HepG2 (cell line): ENCODE measurements around the gene DCDC2. TPM values are rescaled to one million over a fixed set of nuclear protein-coding genes. Genes with fewer than 3 reads are reported as not detected.

Source experiments
- CBFB ChIP-seq: sonication (generic); formaldehyde crosslinking; IDR thresholded peaks from 2 replicates; pipeline ENCODE4 v1.4.0; 2020; ENCODE audit warnings: missing genetic modification reagents
- CBX5 ChIP-seq: sonication (generic); formaldehyde crosslinking; IDR thresholded peaks from 2 replicates; pipeline ENCODE4 v1.4.0; 2020; ENCODE audit warnings: missing genetic modification reagents, borderline replicate concordance
- CENPT ChIP-seq: sonication (generic); formaldehyde crosslinking; IDR thresholded peaks from 2 replicates; pipeline ENCODE4 v1.8.0; 2022; ENCODE audit warnings: low read depth, mild to moderate bottlenecking, moderate library complexity, missing genetic modification reagents
- FLYWCH1 ChIP-seq: sonication (generic); formaldehyde crosslinking; IDR thresholded peaks from 2 replicates; pipeline ENCODE4 v1.8.1; 2023; ENCODE audit warnings: mild to moderate bottlenecking, missing genetic modification reagents
- GABPA ChIP-seq, 2 experiments: IDR thresholded peaks; 2 replicates each; pipeline ENCODE4 v1.6.1; 2011 to 2016; ENCODE audit warnings: low read depth in 2 of 2, low read length in 1 of 2, missing biosample characterization in 1 of 2, missing genetic modification characterization in 1 of 2
- HOXD1 ChIP-seq: sonication (generic); formaldehyde crosslinking; IDR thresholded peaks from 2 replicates; pipeline ENCODE4 v1.5.0; 2020; ENCODE audit warnings: missing genetic modification reagents
- NPAS2 ChIP-seq: sonication (generic); formaldehyde crosslinking; IDR thresholded peaks from 2 replicates; pipeline ENCODE4 v1.8.0; 2022; ENCODE audit warnings: mild to moderate bottlenecking, missing genetic modification reagents, borderline replicate concordance
- ZBTB40 ChIP-seq, 2 experiments: fragments of 450-650 bp in 1 of 2; sonication (generic) in 1 of 2; formaldehyde crosslinking in 1 of 2; IDR thresholded peaks; 2 replicates each; pipeline versions ENCODE4 v1.6.1 to v1.8.0; 2016 to 2022; ENCODE audit warnings: antibody characterized with exemption in 1 of 2, mild to moderate bottlenecking in 1 of 2, missing genetic modification reagents in 1 of 2
- ZFP36 ChIP-seq: fragments of 150-350 bp; IDR thresholded peaks from 2 replicates; pipeline ENCODE4 v1.6.1; 2018; ENCODE audit warnings: borderline replicate concordance, low read length, low read depth; ENCODE audit not compliant: partially characterized antibody
- ZMYM4 ChIP-seq: sonication (generic); formaldehyde crosslinking; IDR thresholded peaks from 2 replicates; pipeline ENCODE4 v1.8.1; 2023; ENCODE audit warnings: mild to moderate bottlenecking, missing genetic modification reagents
- ZNF12 ChIP-seq: sonication (generic); formaldehyde crosslinking; IDR thresholded peaks from 2 replicates; pipeline ENCODE4 v1.5.0; 2020; ENCODE audit warnings: missing genetic modification reagents
- ZNF263 ChIP-seq: sonication (generic); formaldehyde crosslinking; IDR thresholded peaks from 2 replicates; pipeline ENCODE4 v1.4.0; 2020; ENCODE audit warnings: missing genetic modification reagents
- ZNF564 ChIP-seq: sonication (generic); formaldehyde crosslinking; IDR thresholded peaks from 2 replicates; pipeline ENCODE4 v1.8.1; 2023; ENCODE audit warnings: mild to moderate bottlenecking, missing genetic modification reagents
- ZSCAN9 ChIP-seq: IDR thresholded peaks from 2 replicates; pipeline ENCODE4 v1.6.1; 2016; ENCODE audit warnings: borderline replicate concordance
- polyA plus RNA-seq, 8 experiments: library from polyadenylated mRNA; depleted of rRNA in 3 of 8; stranded (reverse) in 7 of 8; unstranded in 1 of 8; fragments of >200 nt; fragmentation: Illumina TruSeq in 4 of 8; extraction: Trizol in 4 of 8; gene quantifications; 2 replicates each; pipeline versions ENCODE4 v1.2.1 to v1.2.3, GENCODE V29; 2011 to 2016; ENCODE audit warnings: low read depth in 4 of 8, missing spikeins in 1 of 8, mixed read lengths in 1 of 8; ENCODE audit not compliant: insufficient read depth in 1 of 8
- total RNA-seq, 5 experiments: library from RNA; depleted of rRNA; stranded (reverse); fragments of >200 nt; fragmentation: Illumina TruSeq; extraction: Trizol; gene quantifications; 2 replicates each; pipeline ENCODE4 v1.2.3, GENCODE V29; 2016; ENCODE audit warnings: low read depth in 1 of 5
- TF ChIP-seq, protein P1 (sequence below): IDR thresholded peaks from 2 replicates; pipeline ENCODE4 v1.6.1; 2012; ENCODE audit warnings: low read depth, low read length, improper control_type of control experiment
- TF ChIP-seq, protein P2 (sequence below): fragments of 450-650 bp; IDR thresholded peaks from 2 replicates; pipeline ENCODE4 v1.6.1; 2016

The DCDC2 gene
- total and polyA plus RNA-seq, 2 of the 13 experiments (the other 11 are each of a cell fraction or from before 2014, with no cell fraction given), result 9.0 to 36.2 TPM

DNA sequence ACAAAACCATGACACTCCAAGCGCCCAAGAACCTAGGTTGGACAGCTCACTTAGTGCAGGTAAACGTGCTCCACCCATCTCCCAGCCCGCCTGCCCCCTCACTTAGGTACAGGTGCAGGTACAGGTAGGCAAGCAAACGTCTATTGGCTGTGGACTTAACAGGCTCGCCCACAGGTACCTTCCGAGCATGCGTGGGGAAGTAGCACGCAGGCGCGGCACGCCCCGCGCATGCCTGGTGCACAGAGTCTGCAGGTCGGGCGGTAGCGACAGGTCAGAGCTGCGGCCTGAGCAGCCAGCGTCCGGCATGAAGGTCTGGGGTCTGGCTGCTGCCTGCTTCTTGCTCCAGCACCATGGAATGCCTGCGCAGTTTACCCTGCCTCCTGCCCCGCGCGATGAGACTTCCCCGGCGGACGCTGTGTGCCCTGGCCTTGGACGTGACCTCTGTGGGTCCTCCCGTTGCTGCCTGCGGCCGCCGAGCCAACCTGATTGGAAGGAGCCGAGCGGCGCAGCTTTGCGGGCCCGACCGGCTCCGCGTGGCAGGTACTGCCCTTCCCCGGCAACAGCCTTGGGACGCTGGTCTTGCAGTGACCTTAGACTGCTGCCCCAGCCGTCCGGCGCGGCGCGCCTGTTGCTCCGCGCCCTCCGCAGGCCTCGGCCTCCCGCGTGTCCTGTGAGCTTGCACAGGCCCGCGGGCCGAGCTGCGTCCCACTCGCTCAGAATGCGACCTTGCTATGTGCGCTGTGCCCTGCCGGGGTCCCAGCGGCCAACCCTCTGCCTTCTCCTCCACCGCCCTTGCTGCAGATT lies 45.0 kb upstream of the DCDC2 start, which contains the start of gene MRS2 (continued):
- TF ChIP-seq, protein P1, sequence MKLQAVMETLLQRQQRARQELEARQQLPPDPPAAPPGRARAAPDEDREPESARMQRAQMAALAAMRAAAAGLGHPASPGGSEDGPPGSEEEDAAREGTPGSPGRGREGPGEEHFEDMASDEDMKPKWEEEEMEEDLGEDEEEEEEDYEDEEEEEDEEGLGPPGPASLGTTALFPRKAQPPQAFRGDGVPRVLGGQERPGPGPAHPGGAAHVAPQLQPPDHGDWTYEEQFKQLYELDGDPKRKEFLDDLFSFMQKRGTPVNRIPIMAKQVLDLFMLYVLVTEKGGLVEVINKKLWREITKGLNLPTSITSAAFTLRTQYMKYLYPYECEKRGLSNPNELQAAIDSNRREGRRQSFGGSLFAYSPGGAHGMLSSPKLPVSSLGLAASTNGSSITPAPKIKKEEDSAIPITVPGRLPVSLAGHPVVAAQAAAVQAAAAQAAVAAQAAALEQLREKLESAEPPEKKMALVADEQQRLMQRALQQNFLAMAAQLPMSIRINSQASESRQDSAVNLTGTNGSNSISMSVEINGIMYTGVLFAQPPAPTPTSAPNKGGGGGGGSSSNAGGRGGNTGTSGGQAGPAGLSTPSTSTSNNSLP, result no peak; the same call in 1 of the 2 replicates
- TF ChIP-seq CBFB (CRISPR knock-in tag) (peak; percentile 72; the same call in 1 of the 2 replicates), CBX5 (CRISPR knock-in tag) (no peak), NPAS2 (CRISPR knock-in tag) (no peak), ZNF564 (CRISPR knock-in tag) (peak; percentile 92), ZMYM4 (CRISPR knock-in tag) (peak; percentile 91; the same call in 1 of the 2 replicates), ZFP36 (no peak), FLYWCH1 (CRISPR knock-in tag) (no peak), ZSCAN9 (CRISPR knock-in tag) (no peak; the same call in 1 of the 2 replicates), CENPT (CRISPR knock-in tag) (peak; percentile 55; the same call in 1 of the 2 replicates), ZNF263 (peak; percentile 48; the same call in 1 of the 2 replicates), GABPA (IDR thresholded peaks at IDR 0.05; ENCODE audit: low read depth, low read length) (no peak), GABPA (CRISPR knock-in tag; IDR thresholded peaks at IDR 0.05; ENCODE audit: low read depth) (no peak), HOXD1 (CRISPR knock-in tag) (peak; percentile 66; the same call in 1 of the 2 replicates), ZNF12 (CRISPR knock-in tag) (peak; percentile 84), ZBTB40 (IDR thresholded peaks at IDR 0.05) (no peak), ZBTB40 (CRISPR knock-in tag; IDR thresholded peaks at IDR 0.05) (peak; percentile 92)
- TF ChIP-seq, protein P2, sequence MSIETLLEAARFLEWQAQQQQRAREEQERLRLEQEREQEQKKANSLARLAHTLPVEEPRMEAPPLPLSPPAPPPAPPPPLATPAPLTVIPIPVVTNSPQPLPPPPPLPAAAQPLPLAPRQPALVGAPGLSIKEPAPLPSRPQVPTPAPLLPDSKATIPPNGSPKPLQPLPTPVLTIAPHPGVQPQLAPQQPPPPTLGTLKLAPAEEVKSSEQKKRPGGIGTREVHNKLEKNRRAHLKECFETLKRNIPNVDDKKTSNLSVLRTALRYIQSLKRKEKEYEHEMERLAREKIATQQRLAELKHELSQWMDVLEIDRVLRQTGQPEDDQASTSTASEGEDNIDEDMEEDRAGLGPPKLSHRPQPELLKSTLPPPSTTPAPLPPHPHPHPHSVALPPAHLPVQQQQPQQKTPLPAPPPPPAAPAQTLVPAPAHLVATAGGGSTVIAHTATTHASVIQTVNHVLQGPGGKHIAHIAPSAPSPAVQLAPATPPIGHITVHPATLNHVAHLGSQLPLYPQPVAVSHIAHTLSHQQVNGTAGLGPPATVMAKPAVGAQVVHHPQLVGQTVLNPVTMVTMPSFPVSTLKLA, result no peak
